Gastroesophageal sphincter (tissue), 4 donors: Measurements from ENCODE around the gene SPDYE17. TPM values are rescaled to one million over a fixed set of nuclear protein-coding genes. Genes with fewer than 3 reads are reported as not detected.
"Not testable (repeated sequence)": the region's sequence is repeated elsewhere in the genome, so short reads cannot be mapped to it uniquely, and the experiment has no call there.

ENCODE experiments used
- ATAC-seq: fragments of 150-250 bp; one replicate; pipeline ENCODE4 v1.9.1; 2016; ENCODE audit warnings: mild to moderate bottlenecking, moderate library complexity
- H3K27ac ChIP-seq, 4 donors: fragments of 200-600 bp; sonication (generic) in 3 of 4; 1 replicate in 3 of 4; 2 replicates in 1 of 4; pipeline ENCODE4 v1.5.1; 2016 to 2019
- H3K27me3 ChIP-seq: fragments of 200-600 bp; sonication (generic); one replicate; pipeline ENCODE4 v1.5.1; 2019
- H3K36me3 ChIP-seq, 2 donors: fragments of 200-600 bp; sonication (generic); one replicate each; pipeline ENCODE4 v1.5.1; 2019; ENCODE audit warnings: control low read depth in 1 of 2
- H3K4me1 ChIP-seq, 3 donors: fragments of 200-600 bp; sonication (generic); 1 replicate in 2 of 3; 2 replicates in 1 of 3; pipeline ENCODE4 v1.5.1; 2016 to 2019; ENCODE audit warnings: control low read depth in 2 of 3
- H3K4me3 ChIP-seq, 2 donors: fragments of 200-600 bp; sonication (generic); one replicate each; pipeline ENCODE4 v1.5.1; 2019; ENCODE audit warnings: mild to moderate bottlenecking in 1 of 2, moderate library complexity in 1 of 2
- H3K9me3 ChIP-seq, 3 donors: fragments of 200-600 bp; sonication (generic); one replicate each; pipeline ENCODE4 v1.5.1; 2017 to 2019; ENCODE audit warnings: control low read depth in 2 of 3
- WGBS, 2 donors: methylation state at CpG; one replicate each; pipeline ENCODE4 v1.1.5; 2018; ENCODE audit warnings: low coverage in 1 of 2; 5-methylcytosine and 5-hydroxymethylcytosine counted together
- small RNA-seq, 4 donors: library from RNA; depleted of rRNA; stranded (forward); fragments of <200 nt; gene quantifications; one replicate each; pipeline ENCODE3, GENCODE V24; 2016
- total RNA-seq, 4 donors: library from RNA; depleted of rRNA; stranded (reverse); fragments of >200 nt; gene quantifications; one replicate each; pipeline ENCODE4 v1.1.0, GENCODE V29; 2016

Gene SPDYE17
- total RNA-seq, 4 donors from 2014 or later = not detected

DNA sequence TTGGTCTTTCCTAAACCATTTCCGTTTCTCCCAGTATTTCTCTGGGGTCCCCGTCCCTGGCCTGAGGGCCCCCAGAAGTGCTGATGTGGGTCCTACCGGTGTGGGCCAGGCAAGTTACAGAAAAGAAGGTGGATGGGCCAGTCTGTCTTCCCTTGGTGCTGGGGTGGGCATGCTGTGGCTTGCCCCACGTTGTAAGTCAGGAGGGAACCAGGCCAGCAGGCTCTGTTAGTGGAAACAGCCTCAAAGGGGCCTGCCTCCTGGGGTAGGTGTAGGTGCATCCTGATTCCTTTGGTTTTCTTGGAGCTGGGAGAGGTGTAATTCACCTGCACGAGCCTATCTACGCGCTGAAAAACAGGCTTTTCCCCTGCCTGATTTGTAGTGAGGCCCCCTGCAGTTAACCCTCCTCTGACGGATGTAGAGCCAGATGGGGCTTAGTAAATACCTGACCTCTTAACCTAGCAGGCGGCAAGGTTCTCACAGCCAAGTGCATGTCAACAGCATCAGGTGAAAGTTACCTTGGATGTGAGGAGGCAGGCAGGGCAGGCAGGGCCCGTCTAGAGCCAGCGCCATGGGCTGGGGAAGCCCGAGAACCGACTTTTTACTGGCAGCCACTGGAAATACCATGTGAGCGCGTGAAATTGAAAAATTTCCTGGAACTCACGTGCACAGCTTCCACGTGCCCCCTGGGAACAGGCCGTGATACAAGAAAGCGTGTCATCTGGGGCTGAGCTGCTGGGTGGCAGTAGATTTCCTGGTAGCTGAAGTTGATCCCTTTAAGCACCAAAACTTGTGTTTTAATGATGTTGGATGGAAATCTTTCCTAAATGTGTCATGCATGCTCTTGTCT lies 48.0 kb downstream of the SPDYE17 start:
- H3K27me3 ChIP-seq, H3K27ac ChIP-seq, H3K4me1 ChIP-seq, H3K9me3 ChIP-seq, ATAC-seq, H3K4me3 ChIP-seq: not testable (repeated sequence)
- no CpG with 5 or more reads among the region's 19 CpGs for WGBS, 2 donors
- H3K36me3 ChIP-seq = peaks cover 0 to 26% of the 10 kb centered on the region in 2 donors

DNA sequence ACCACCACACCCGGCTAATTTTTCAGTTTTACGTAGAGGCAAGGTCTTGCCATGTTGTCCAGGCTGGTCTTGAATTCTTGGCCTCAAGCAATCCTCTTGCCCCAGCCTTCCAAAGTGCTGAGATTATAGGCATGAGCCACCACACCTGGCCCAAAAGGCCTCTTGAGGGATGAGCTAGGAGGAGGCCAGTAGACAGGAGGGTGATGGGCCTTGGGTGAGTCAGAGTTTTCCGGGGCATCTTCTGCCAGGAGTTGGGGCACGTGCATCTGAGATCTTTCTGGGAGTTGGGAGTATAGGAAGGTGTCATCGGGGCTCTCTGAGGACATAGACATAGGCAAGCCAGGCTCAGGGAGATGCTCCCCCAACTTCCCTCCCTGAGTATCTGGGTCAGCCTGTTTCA lies 48.8 kb downstream of the SPDYE17 start:
- peaks cover 0 to 33% of the 10 kb centered on the region in 2 donors for H3K36me3 ChIP-seq
- WGBS, 2 donors = no CpG with 5 or more reads among the region's 5 CpGs
- H3K27me3 ChIP-seq, H3K9me3 ChIP-seq, ATAC-seq, H3K4me1 ChIP-seq, H3K4me3 ChIP-seq, H3K27ac ChIP-seq: not testable (repeated sequence)

- not testable (repeated sequence) for H3K27me3 ChIP-seq, H3K4me1 ChIP-seq, ATAC-seq, H3K4me3 ChIP-seq, H3K27ac ChIP-seq, H3K9me3 ChIP-seq
- H3K36me3 ChIP-seq = peaks cover 0 to 33% of the 10 kb centered on the region in 2 donors
- no CpG with 5 or more reads among the region's 10 CpGs for WGBS, 2 donors
Observed at GRCh38 chr7:76982501-76982900, 49.7 kb downstream of the SPDYE17 start.

DNA sequence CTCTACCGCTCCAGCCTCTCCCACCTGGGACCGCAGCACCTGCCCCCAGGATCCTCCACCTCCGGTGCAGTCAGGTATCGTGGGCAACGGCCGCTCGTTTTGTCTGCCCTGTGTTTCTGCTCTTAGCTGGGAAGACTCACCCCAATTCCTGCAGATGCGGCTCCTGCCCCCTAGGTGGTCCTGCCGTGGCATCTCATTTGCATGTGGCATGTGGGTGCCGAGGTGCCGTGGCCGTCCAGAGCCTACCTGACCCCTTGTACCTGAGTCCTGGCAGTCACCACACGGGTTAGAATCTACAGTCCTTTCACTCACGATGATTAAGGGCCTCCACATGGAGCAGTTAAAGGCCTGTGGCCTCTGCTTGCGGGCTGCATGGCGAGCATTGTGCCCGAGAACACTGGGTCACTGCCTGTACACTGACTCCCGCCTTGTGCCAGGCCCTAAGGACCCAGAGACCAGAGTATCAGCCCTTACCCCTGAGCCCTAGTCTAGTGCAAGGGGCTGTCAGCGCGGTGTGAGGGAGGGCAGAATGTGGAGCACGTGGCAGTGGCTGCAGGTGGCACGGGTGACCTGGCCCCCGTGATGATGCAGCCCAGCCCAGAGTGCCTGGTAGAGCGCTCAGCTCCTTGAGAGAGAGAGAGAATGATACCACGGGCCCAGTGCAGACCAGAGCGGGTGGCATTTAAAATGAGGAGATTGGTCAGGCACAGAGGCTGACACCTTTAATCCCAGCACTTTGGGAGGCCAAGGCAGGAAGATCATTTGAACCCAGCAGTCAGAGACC lies 50.8 kb downstream of the SPDYE17 start:
- WGBS, 2 donors = no CpG with 5 or more reads among the region's 26 CpGs
- H3K27ac ChIP-seq, ATAC-seq, H3K4me1 ChIP-seq, H3K4me3 ChIP-seq, H3K9me3 ChIP-seq, H3K27me3 ChIP-seq: not testable (repeated sequence)
- peaks cover 0 to 33% of the 10 kb centered on the region in 2 donors for H3K36me3 ChIP-seq

GRCh38 chr7:76980576-76980975 lies 51.6 kb downstream of the SPDYE17 start:
- peaks cover 0 to 33% of the 10 kb centered on the region in 2 donors for H3K36me3 ChIP-seq
- H3K27me3 ChIP-seq, H3K9me3 ChIP-seq, ATAC-seq, H3K27ac ChIP-seq, H3K4me3 ChIP-seq, H3K4me1 ChIP-seq: not testable (repeated sequence)
- 93% methylated on average over 3 of the region's 21 CpGs; no CpG with 5 or more reads in 1 of the 2 donors for WGBS, 2 donors

DNA sequence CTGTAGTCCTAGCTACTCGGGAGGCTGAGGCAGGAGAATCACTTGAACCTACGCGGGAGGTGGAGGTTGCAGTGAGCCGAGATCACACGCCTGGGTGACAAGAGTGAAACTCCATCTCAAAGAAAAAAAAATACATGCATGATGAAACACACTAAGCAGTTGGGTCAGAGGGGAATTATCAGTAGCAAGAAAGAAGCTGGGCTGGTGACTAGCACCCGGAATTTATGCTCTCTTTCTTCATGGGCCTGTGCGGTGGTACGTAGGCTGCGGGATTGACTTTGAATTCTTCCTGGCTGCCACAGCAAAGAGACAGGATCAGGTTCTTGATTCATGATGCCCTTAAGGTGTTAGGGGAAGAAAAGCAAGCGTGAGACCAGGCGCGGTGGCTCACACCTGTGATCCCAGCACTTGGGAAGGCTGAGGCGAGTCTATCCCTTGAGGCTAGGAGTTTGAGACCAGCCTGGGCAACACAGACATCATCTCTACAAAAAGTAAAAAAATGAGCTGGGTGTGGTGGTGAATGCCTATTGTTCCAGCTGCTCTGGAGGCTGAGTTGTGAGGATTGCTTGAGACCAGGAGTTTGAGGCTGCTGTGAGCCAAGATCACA lies 54.3 kb downstream of the SPDYE17 start:
- WGBS, 2 donors = 79% methylated on average over 4 of the region's 13 CpGs; no CpG with 5 or more reads in 1 of the 2 donors
- H3K36me3 ChIP-seq = peaks cover 0 to 33% of the 10 kb centered on the region in 2 donors
- H3K4me3 ChIP-seq, ATAC-seq, H3K27ac ChIP-seq, H3K4me1 ChIP-seq, H3K27me3 ChIP-seq, H3K9me3 ChIP-seq: not testable (repeated sequence)

GRCh38 chr7:76974793-76975579 lies 57.2 kb downstream of the SPDYE17 start:
- not testable (repeated sequence) for ATAC-seq, H3K4me1 ChIP-seq, H3K4me3 ChIP-seq, H3K27me3 ChIP-seq, H3K9me3 ChIP-seq, H3K27ac ChIP-seq
- peaks cover 0 to 13% of the 10 kb centered on the region in 2 donors for H3K36me3 ChIP-seq
- 60 to 100% methylated on average over 1 to 2 of the region's 27 CpGs for WGBS, 2 donors

DNA sequence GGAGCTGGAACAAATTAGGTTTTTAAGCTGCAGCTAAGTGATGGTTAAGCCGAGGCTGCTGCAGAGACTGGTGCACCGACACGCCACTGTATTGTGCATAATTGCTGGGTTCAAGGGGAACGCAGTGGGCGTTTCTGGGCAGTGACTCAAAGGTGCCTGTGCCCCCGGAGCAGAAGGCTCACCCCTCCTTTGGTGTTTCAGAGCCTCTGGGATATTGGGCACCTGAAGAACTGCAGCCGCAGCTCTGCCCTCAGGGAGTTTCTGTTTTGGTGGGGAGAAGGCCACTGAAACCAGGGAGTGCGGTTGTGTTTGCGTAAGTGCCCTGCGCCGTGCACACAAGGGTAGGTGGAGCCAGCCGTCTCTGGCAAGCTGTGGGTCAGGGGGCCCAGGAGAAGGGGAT lies 57.8 kb downstream of the SPDYE17 start:
- not testable (repeated sequence) for H3K27ac ChIP-seq
- no CpG with 5 or more reads among the region's 12 CpGs for WGBS, 2 donors

GRCh38 chr7:76972391-76972790 lies 59.8 kb downstream of the SPDYE17 start:
- H3K4me3 ChIP-seq, H3K27ac ChIP-seq, H3K4me1 ChIP-seq, H3K36me3 ChIP-seq, ATAC-seq, H3K27me3 ChIP-seq, H3K9me3 ChIP-seq: not testable (repeated sequence)
- 40% methylated on average over 2 of the region's 8 CpGs; no CpG with 5 or more reads in 1 of the 2 donors for WGBS, 2 donors

More for the DNA sequence above, 57.8 kb downstream of the SPDYE17 start:
- not testable (repeated sequence) for H3K4me3 ChIP-seq, ATAC-seq, H3K9me3 ChIP-seq, H3K4me1 ChIP-seq, H3K27me3 ChIP-seq, H3K36me3 ChIP-seq

Small RNAs within 50 kb of the gene (small RNA-seq; reads per million reads assigned to genes)
- 0 reads per million in 4 donors for gene RF00019

Other genes with a start within 250 kb of the SPDYE17 start
- gene SPDYE18, start 30.2 kb upstream of the SPDYE17 start, total RNA-seq = 1 to 10 TPM in 2 of 4 donors, not detected in 2; 2.3 to 3.1 TPM
- 10 to 100 TPM in 3 of 4 donors, 1 to 10 TPM in 1; 8.7 to 29.3 (median 20.1) TPM for gene CCDC146, start 90.3 kb upstream of the SPDYE17 start, total RNA-seq
- gene FGL2, start 167.5 kb upstream of the SPDYE17 start, total RNA-seq = 100 to 1,000 TPM; 199 to 756 (median 378) TPM